ENCODE data around the gene WDFY4. TPM values are rescaled to one million over a fixed set of nuclear protein-coding genes. Genes with fewer than 3 reads are reported as not detected.

WDFY4 gene
- polyA plus RNA-seq, 1 donor (not counting 4 experiments of a cell fraction or from before 2014, with no cell fraction given), result 0.04 TPM

GRCh38 chr10:48767373-48768143 lies 82.9 kb downstream of the WDFY4 start:
- Histone ChIP-seq H4K20me1 (ENCODE audit: control insufficient read depth, extremely low read depth, insufficient read depth, low read length) (no peaks in the 10 kb centered on the region), H3K4me3 (ENCODE audit: control insufficient read depth in 2 of 3, extremely low read depth in 1 of 3, insufficient read depth in 2 of 3, low read depth in 1 of 3, low read length in 3 of 3) (no peak overlapping the region), H3K9me3 (ENCODE audit: control insufficient read depth, low read depth, low read length) (no peaks in the 10 kb centered on the region), H2AFZ (ENCODE audit: control insufficient read depth, low read length) (no peak overlapping the region), H3K79me2 (ENCODE audit: control insufficient read depth, insufficient read depth, low read length) (no peaks in the 10 kb centered on the region), H3K4me2 (ENCODE audit: control insufficient read depth, extremely low read depth, insufficient read depth, low read depth, low read length) (no peak overlapping the region), H3K9ac (ENCODE audit: control insufficient read depth, extremely low read depth, insufficient read depth, low read length) (no peak overlapping the region), H3K4me1 (ENCODE audit: control insufficient read depth, extremely low read depth, insufficient read depth, low read length) (no peaks in the 10 kb centered on the region), H3K36me3 (ENCODE audit: control insufficient read depth in 2 of 2, extremely low read depth in 1 of 2, insufficient read depth in 2 of 2, low read length in 2 of 2) (no peaks in the 10 kb centered on the region), H3K27ac (ENCODE audit: control insufficient read depth, insufficient read depth, low read length) (no peak overlapping the region), H3K27me3 (ENCODE audit: control insufficient read depth, extremely low read depth, insufficient read depth, low read length) (peaks cover 3% of the 10 kb centered on the region), H3K9me1 (ENCODE audit: control insufficient read depth, extremely low read depth, insufficient read depth, low read length) (no peaks in the 10 kb centered on the region)
- TF ChIP-seq EZH2 (IDR thresholded peaks at IDR 0.05; ENCODE audit: low read length) (no peak), CTCF (optimal IDR thresholded peaks at IDR 0.05 in 1 of 3, IDR thresholded peaks at IDR 0.05 in 1 of 3, conservative IDR thresholded peaks at IDR 0.05 in 1 of 3; ENCODE audit: extremely low read depth in 1 of 3, insufficient read depth in 2 of 3, low read length in 3 of 3) (no peak)
- FAIRE-seq (no peak), DNase-seq (ENCODE audit: low read depth, low spot score) (no peak)
- dilution Hi-C loops (cut with MboI; ENCODE audit: extremely low pct_ligation_motif_present, low sequenced_read_pairs), result no loop called here

- Histone ChIP-seq H3K9ac (ENCODE audit: control insufficient read depth, extremely low read depth, insufficient read depth, low read length) (no peak overlapping the region), H3K9me1 (ENCODE audit: control insufficient read depth, extremely low read depth, insufficient read depth, low read length) (no peaks in the 10 kb centered on the region), H3K27ac (ENCODE audit: control insufficient read depth, insufficient read depth, low read length) (no peak overlapping the region), H4K20me1 (ENCODE audit: control insufficient read depth, extremely low read depth, insufficient read depth, low read length) (no peaks in the 10 kb centered on the region), H3K9me3 (ENCODE audit: control insufficient read depth, low read depth, low read length) (no peaks in the 10 kb centered on the region), H3K27me3 (ENCODE audit: control insufficient read depth, extremely low read depth, insufficient read depth, low read length) (peaks cover 3% of the 10 kb centered on the region), H3K4me2 (ENCODE audit: control insufficient read depth, extremely low read depth, insufficient read depth, low read depth, low read length) (no peak overlapping the region), H2AFZ (ENCODE audit: control insufficient read depth, low read length) (no peak overlapping the region), H3K4me1 (ENCODE audit: control insufficient read depth, extremely low read depth, insufficient read depth, low read length) (no peaks in the 10 kb centered on the region), H3K36me3 (ENCODE audit: control insufficient read depth in 2 of 2, extremely low read depth in 1 of 2, insufficient read depth in 2 of 2, low read length in 2 of 2) (no peaks in the 10 kb centered on the region), H3K79me2 (ENCODE audit: control insufficient read depth, insufficient read depth, low read length) (no peaks in the 10 kb centered on the region), H3K4me3 (ENCODE audit: control insufficient read depth in 2 of 3, extremely low read depth in 1 of 3, insufficient read depth in 2 of 3, low read depth in 1 of 3, low read length in 3 of 3) (no peak overlapping the region)
- FAIRE-seq, result no peak
- DNase-seq (ENCODE audit: low read depth, low spot score), result no peak
- no peak for TF ChIP-seq CTCF (optimal IDR thresholded peaks at IDR 0.05 in 1 of 3, IDR thresholded peaks at IDR 0.05 in 1 of 3, conservative IDR thresholded peaks at IDR 0.05 in 1 of 3; ENCODE audit: extremely low read depth in 1 of 3, insufficient read depth in 2 of 3, low read length in 3 of 3)
- TF ChIP-seq EZH2 (IDR thresholded peaks at IDR 0.05; ENCODE audit: low read length), result no peak
- dilution Hi-C loops (cut with MboI; ENCODE audit: extremely low pct_ligation_motif_present, low sequenced_read_pairs), result no loop called here
These were observed 83.6 kb downstream of the WDFY4 start for GRCh38 chr10:48768144-48768766.

Data from keratinocyte (primary cell).